Inferior parietal cortex (tissue), 1 donor: ENCODE data around the gene LTBP2.

Experiments used
- DNase-seq: peaks from one replicate; pipeline ENCODE4 v3.0.0-alpha.2; 2016; ENCODE audit errors: extremely low spot score

LTBP2 gene

DNA sequence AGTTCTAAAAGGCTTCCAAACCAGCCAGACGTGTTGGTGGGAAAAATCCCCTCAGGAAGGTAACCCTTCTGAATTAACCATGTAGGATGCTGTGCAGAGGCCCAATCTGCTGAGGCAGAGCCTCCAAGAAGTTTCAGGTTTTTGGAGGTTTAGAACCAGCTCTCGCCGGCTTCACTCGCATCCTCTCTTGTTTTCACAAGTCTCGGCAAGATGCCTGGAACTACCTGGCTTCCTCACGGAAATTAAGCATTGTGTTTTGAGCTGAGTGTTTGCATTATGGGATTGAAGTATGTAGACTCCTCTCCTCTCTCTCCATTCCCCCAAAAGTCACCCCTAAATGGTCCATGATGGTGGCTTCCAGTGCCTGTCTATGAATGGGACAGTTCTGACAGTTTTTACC, 20.6 kb downstream of the LTBP2 start:
- no peak for DNase-seq

DNA sequence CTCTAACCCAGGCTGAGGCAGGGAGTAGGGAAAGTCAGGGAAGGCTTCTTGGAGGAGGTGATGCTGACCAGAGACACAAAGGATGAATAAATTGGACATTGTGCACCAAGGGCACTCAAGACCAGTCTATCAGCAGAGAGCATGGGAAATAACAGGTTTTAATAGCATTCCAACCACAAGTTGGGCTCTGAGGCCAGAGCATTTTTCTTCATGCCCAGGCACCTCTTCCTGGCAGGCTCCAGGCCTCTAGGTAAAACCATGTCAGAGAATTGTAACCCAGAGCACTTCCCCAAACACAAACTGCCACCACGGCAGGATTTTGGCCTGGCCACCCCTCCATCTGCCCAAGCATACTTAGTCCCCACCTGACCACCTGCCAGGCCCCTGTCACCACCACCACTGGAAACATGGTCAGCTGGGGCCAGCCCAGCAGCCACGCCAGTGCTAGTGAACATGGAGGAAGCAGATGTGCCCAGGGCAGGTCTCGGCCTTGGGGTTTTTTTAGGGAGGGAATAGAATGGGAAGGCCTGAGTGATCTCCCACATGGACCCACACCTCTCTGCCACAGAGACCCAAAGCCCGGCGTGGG, 22.7 kb downstream of the LTBP2 start:
- no peak for DNase-seq

DNA sequence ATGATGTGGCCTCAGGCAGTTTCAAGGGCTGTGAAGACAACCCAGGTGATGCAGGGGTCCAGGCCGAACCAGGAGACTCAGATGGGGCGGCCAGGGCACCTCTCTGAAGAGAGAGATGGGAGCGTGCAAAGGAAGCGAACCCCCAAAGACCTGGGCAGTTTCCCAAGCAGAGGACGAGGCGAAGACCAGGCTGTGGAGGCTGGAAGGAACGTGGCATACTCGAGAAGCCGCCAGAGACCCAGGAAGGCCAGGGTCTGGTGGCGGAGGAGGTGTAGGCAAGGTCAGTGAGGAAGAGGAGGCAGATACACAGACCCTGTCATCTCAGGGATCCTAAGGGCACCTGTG, 24.7 kb downstream of the LTBP2 start:
- DNase-seq = no peak

DNA sequence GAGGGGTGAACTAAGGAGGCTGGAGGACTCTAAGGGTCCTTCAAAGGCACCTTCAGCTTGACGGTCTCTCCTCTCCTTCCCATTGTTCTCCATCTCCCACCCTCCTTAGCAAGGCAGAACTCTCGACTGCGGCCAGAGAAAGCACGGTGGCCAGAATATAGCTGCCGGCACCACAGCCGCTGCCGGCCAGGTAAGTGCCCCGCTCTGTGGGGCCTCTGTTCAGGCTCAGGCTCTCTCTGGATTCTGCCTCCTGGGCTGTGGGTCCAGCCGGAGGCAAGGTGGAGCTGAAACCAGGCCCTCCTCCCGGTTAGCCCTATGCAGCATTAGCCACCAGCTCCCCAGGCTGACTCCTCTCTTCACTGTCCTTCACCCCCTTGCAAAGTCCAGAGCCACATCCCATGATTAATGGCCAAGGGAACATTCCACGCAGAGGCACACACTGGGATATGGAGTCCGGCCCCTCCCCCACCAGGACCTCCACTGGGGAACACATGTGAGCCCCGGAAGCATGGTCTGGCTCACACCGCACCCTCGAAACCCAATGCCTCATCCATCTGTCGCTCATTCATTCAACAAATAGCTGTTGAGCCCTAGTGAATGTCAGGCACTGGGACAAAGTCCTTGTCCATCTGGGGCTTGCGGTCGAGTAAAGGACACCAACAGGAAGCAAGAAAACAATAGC, 25.2 kb downstream of the LTBP2 start:
- no peak for DNase-seq

DNA sequence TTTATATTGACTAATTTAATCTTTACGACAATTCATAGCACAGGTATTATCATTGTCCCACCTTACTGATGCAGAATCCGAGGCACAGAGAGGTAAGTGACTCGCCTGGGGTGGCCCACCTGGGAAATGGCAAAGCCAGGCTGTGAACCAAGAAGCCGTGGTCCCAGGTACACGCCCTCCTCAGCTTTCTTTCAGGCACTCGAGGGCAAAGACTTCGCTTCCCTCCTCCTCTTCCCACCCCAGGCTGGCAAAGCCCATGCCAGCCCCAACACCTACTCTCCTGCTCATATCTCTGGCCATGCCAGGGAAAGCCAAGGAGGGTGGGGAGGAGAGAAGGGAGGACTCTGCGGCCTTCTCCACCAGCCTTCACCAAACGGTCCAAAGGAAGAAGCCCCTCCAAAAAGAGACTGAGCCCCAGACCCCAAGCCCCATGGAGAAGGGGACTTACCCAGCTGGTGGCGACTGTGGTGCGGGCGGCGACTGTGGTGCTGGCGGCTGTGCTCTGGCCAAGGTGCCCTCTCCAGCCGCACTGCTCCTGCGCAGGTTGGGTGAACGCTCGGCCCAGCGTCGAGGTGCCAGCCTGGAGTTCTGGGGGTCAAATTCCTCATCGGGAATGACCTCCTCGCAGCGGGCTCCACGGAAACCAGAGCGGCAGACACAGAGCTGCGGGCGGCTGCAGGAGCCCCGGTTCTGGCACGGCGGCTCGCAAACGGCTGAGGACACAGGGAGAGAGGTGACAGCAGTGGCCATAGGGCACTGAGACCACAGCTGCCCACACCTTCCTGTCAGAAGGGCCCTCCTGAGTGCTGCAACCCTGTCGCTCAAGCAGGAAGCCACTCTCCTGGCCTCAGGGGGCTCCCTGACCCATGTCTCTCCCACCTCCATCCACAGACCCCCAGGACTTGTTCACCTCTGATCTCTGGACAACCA, 26.4 kb downstream of the LTBP2 start:
- DNase-seq = no peak

DNA sequence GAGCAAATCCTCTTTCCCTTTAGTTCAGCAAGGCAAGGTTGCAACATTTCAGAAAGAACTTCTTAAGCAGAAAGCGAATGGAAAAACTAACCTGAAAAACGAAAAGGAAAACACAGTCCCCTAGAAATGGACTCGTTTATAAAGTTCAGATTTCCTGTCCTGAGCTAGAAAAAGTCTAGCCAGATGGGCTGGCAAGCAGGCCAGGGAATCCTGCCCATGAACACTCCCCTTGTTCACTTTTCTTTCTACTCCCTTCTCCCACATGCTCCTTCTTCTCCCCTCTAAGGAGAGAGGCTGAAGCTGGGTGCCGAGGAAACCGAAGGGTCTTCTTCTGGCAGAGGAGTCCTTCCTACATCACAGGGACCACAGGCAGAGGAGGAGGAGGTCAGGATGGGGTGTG, 27.1 kb downstream of the LTBP2 start:
- no peak for DNase-seq

DNA sequence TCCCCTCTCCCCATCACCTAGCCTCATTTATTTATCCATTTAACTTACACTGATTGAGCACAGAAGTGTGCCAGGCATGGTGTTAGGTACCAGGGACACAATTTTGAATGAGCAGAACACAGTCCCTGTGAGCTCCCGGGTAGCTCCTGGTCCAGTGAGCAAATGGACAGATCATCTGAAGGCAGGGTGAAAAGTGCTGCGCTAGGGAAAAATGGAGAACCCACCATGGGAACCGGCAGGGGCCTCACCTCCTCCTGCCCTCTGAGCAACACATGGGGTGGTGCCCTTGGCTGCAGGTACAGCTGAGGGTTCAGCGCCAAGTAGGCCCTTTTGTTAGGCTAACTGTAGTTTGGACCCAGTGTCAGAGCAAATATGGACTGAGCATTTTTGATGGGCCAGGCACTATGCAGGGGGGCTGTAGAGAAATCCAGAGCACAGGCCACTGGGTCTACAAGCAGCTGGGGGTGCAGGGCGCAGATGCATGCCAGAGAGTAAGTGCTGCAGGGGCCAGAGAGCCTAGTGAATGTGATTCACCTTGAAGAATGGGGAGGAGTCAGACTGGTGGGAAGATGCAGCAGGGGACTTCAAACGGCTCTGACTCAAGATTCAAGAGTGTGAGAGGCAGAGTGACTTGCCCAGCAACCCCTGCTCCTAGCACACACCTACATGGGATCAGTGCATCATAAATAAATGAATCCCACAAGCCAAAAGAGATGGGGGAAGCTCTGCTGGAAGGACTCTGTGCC, 28.2 kb downstream of the LTBP2 start:
- no peak for DNase-seq

DNA sequence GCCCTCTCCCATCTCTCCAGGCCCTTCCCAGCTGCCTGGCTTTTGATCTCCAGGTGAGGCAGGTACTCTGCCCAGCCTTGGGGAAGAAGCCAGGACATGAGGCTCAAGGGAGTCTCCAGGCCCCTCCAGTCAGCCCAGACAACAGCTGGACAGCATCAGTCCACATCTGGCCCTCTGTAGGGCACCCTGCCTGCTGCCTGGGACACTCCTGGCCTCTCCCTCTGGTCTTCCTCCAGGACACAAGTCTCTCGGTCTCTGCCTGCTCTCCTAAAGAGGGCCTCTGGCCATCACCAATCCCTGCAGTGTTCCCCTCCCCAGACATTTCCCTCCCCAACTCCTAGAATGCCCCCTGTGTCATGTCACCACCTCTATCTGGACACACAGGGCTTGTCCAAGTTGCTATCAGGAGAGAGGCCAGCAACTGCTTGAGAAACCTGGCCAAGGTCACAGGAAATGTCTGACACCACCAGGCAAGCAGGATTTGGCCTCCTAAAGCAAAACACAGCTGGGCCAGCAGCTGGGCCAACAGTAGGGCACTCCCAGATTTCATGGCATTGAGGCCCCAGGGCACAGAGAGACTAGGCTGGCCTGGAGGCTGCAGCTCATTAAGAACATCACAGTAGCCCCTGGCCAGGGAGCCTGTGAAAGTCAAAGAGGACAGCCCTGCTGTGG, 29.0 kb downstream of the LTBP2 start:
- no peak for DNase-seq

DNA sequence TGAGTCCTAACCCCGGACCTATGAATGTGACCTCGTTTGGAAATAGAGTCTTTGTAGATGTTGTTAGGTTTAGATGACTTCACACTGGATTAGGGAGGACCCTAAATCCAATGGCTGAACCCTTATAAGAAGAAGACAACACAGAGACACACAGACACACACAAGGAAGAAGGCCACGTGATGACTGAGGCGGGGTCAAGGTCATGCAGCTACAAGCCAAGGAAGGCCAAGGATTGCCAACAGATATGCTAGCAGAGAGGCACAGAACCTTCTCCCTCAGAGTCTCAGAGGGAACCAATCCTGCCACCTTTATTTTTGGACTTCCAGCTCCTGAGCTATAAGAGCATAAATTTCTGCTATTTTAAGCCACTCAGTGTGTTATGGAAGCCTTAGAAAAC, 31.8 kb downstream of the LTBP2 start:
- DNase-seq = no peak

DNA sequence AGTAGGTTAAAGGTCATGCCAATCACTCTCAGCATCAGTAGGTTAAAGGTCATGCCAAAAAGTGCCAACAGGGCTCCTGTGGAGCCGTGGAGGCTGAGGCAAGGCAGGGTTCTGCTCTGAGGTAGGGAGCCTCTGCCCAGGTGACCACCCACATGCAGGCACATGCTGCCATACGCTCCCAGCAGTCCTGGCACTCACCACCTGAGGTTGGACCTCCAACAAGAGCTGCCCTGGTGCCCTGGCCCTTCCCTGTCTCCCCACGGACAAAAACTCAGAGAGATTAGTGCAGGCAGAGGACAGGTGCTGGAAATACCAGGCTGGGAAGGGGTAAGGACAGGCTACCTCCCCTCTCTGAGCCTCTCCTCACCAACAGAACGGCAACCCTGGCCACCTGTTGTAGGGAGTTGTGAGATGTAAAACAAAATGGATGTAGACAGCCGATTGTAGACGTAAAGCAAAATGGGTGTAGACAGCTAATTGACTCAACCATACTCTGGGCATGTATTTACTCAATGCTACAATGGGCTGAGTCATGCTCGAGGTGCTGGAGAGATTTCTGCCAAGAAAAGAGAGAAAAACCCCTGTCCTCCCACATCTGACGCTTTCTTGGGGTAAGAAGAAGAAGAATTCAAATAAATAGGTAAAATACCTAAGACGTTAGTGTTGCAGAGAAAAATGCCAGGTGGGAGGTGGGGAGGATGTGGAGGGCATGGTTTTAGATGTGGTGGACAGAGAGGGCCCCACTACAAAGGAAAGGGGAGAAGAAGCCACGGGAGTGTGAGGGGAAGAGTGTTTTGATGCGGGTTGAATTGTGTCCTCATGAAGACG, 32.4 kb downstream of the LTBP2 start:
- DNase-seq = no peak

DNA sequence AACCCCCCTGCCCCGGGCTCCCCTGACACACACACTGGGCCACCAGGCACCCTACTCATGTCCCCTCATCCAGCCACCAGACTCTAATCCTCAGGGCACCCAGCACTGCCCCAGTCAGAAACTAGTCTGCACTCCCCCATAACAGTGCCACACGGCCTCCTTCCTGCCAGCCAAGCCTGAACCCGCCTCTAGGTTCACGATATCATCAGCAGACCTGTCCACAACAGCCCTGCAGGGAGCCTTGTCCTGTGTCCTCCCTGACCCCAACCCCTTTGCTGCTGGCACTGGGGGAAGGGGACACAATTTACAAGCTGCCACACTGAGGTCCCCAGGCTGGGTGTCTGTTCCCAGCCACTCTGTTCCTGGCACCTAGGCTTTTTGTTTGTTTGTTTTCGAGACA, 33.6 kb downstream of the LTBP2 start:
- no peak for DNase-seq

DNA sequence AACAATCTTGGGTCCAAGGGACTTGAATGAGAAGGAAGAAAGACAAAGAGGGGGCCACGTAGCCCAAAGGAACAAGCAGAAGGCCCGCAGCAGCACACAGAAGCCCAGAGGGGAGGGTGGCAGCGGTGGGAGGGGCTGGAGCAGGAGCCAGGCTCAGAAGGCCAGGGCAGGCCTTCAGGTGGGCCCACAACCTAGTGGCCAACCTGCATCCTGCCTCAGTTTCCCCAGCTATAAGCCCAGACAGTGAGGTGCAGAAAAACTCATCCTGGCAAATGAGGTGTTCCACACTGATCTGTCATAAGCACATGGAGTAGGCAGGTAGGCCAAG, 34.1 kb downstream of the LTBP2 start:
- DNase-seq = no peak

DNA sequence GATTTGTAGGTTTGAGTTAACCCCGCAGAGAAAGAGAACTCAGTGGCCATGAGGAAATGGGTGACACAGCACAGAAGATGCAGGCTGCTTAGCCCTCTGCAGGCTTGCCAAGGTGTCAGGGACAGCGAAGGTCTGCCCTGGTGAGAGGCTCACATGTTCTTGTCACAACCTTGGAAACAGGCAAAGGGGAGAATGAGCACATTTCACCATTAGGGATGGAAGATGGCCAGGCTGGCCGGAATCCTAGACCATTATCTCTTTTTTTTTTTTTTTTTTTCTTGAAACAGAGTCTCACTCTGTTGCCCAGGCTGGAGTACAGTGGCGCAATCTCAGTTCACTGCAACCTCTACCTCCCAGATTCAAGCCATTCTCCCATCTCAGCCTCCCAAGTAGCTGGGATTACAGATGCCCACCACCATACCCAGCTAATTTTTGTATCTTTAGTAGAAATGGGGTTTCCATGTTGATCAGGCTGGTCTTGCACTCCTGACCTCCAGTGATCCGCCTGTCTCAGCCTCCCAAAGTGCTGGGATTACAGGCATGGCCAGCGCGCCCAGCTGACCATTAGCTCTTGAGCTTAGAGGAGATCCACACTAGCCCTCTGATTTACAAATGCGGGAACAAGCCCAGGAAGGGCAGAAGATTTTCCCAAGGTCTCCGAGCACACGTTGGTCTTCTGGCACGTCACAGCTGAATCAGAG, 34.6 kb downstream of the LTBP2 start:
- no peak for DNase-seq

DNA sequence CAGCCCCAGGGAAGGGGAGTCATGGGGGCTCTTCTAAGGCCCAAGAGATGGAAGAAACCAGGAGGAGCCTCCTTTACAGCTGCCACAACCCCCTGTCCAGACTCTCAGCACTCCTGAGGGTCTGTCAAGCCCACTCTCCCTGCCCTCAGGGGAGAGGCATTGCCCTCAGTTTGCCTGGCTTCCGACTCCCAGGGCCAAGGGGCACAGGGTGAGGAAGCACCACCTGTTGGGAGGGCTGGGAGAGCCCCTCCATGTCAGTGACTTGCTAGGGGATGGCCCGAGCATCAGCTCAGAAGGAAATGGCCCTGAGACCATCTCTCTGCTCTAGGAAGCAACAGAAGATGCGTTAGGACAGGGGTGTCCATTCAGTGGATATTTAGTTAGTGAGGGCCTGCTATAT, 36.1 kb downstream of the LTBP2 start:
- DNase-seq = no peak

DNA sequence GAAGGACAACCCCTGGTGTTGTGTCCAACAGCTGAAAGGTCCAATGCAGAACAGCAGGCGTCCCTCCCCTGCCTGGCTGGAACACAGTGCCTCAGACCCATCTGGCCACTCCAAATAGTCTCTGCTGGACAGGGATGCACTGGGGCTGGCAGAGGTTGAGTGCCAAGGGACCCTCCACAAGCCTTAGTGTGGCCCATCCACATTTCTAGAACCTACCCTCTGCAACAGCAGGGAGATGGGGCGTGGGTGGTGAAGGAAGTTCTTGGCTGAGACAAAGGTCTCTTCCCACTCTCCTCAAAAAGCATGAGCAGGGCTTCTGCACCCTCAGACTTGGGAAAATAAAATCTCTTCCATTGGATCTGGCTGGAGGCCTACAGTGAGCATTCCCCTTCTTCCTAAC, 36.5 kb downstream of the LTBP2 start:
- no peak for DNase-seq

DNA sequence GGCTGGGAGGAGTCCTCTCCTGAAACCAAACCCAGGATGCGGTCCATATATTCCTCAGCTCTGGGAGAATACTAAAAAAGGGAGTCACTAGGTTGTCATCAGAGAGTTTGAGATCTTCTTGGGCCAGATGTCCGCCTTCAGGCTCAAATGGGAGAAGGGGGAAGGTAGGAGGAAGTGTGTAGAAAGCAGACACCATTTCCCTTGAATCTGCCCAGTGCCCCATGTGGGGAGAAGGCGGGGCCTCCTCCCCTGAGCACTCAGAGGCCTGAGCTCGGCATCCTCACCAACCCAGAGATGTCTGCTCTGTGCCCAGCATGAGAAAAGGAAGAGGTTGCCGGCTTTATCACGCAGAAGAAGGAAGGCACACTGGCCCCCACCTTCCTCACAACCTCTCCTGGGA, 37.3 kb downstream of the LTBP2 start:
- DNase-seq = no peak

DNA sequence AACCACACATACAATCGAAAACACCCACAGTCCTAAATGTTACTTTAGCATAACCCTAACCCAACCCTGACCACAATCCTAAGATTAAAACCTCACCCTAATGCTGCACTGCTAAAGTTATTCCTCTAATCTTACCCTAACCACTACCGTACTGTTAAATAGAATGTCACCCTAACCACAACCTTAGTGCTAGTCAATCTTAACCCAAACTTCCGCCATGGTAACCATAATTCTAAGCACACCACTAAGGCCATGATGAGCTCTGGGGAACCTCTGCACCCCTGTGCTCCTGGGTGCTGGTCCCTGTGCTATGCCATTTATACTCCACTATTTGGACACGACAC, 38.0 kb downstream of the LTBP2 start:
- DNase-seq = no peak

DNA sequence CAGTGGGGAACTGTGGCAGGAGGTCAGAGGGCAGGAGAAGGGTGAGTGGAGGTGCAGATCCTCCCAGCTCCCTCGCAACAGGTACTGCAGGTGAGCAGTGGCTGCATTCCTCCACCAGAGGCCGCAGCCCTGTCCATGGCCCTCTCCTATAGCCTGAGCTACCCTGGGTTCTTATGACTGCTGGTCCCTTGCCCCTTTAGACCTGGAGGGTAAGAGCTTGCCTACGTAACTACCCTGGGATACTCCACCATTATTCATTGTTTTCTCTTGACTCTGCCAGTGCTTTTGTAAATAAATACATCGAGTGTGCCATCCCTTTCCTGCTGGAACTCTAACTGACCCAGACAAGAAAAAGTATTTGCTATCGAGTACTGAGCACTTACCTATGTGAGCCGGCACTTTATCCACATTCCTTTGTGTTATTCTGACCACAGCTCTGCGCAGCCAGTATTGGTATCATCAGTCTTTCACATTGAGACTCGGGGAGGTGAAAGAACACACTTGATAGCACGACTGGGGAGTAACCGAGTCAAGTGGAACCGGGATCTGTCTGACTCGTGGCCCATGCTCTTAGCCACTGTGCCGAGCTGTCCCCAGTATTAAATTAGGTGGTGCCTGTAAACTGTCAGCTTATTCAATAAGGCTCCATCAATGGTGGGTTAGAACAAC, 38.5 kb downstream of the LTBP2 start:
- DNase-seq = no peak

DNA sequence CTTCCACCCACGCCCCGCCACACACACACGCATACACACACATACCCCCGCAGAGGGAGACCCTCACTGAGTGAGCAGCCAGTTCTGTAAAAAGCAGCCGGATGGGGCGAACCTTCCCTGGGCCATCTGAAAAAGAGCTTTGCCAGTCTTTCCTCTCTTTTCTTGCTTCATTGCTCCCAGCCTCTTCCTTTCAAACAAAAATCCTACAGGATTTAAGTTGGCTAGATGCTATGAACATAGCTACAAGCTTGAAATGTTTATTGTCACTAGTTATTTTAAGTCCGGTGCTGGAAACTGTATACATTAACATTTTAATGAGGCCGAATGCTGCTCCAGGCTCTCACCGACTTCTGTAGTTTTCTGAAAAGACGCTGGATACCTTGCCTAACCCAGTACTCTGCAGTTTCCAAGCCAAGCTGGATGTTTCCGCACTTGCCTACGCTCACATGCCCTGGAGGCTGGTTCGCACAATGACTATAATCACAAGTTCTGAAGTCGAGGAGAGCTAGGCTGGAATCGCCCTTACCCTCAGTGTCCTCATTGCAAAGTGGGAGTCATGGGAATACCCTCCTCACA, 39.2 kb downstream of the LTBP2 start:
- peak; percentile 25 for DNase-seq
